GM18505 (cell line): ENCODE results near the gene CPVL.

Experiments used
- ATAC-seq: cut with Tn5 transposase; IDR thresholded peaks from one replicate; pipeline ENCODE4 v1.9.1; 2021; ENCODE audit not compliant: unreplicated experiment
- POLR2A ChIP-seq: IDR thresholded peaks from 4 replicates; pipeline ENCODE4 v1.6.1; 2011; ENCODE audit warnings: borderline replicate concordance; ENCODE audit not compliant: insufficient read depth, insufficient read length; ENCODE audit errors: extremely low read depth

CPVL gene

GRCh38 chr7:29167721-29168120 lies 21.4 kb upstream of the CPVL start:
- no peak for ATAC-seq
- no peak for TF ChIP-seq POLR2A

GRCh38 chr7:29163854-29164253 lies 17.5 kb upstream of the CPVL start:
- no peak for TF ChIP-seq POLR2A

GRCh38 chr7:29162577-29162976 lies 16.2 kb upstream of the CPVL start:
- no peak for TF ChIP-seq POLR2A
- ATAC-seq, result no peak

More at GRCh38 chr7:29163854-29164253, 17.5 kb upstream of the CPVL start:
- ATAC-seq, result no peak

GRCh38 chr7:29161231-29161630 lies 14.9 kb upstream of the CPVL start:
- no peak for ATAC-seq
- TF ChIP-seq POLR2A, result no peak

- TF ChIP-seq POLR2A, result no peak
- no peak for ATAC-seq
These were observed 13.7 kb upstream of the CPVL start for GRCh38 chr7:29160080-29160479.

- no peak for ATAC-seq
- no peak for TF ChIP-seq POLR2A
These were observed 12.6 kb upstream of the CPVL start for GRCh38 chr7:29158795-29159423.

GRCh38 chr7:29156907-29157452 lies 10.6 kb upstream of the CPVL start:
- TF ChIP-seq POLR2A, result no peak
- ATAC-seq, result no peak

GRCh38 chr7:29154076-29154475 lies 7.7 kb upstream of the CPVL start:
- TF ChIP-seq POLR2A, result no peak
- ATAC-seq, result no peak

GRCh38 chr7:29150856-29151255 lies 4.5 kb upstream of the CPVL start:
- no peak for TF ChIP-seq POLR2A
- no peak for ATAC-seq

- no peak for ATAC-seq
- no peak for TF ChIP-seq POLR2A
These were observed 2.7 kb upstream of the CPVL start for GRCh38 chr7:29149036-29149435.

- no peak for ATAC-seq
- TF ChIP-seq POLR2A, result no peak
These were observed 1.5 kb upstream of the CPVL start for GRCh38 chr7:29147821-29148220.

- ATAC-seq, result no peak
These were observed 712 bp upstream of the CPVL start for GRCh38 chr7:29146888-29147609.

GRCh38 chr7:29145553-29146056 lies 732 bp downstream of the CPVL start:
- no peak for TF ChIP-seq POLR2A
- ATAC-seq, result no peak

More at GRCh38 chr7:29146888-29147609, 712 bp upstream of the CPVL start:
- no peak for TF ChIP-seq POLR2A

- ATAC-seq, result no peak
- TF ChIP-seq POLR2A, result no peak
These were observed 2.6 kb downstream of the CPVL start for GRCh38 chr7:29143751-29144150.
